ENCODE results near the gene DTNB.
"Not testable (repeated sequence)": the region's sequence is repeated elsewhere in the genome, so short reads cannot be mapped to it uniquely, and the experiment has no call there.

DNA sequence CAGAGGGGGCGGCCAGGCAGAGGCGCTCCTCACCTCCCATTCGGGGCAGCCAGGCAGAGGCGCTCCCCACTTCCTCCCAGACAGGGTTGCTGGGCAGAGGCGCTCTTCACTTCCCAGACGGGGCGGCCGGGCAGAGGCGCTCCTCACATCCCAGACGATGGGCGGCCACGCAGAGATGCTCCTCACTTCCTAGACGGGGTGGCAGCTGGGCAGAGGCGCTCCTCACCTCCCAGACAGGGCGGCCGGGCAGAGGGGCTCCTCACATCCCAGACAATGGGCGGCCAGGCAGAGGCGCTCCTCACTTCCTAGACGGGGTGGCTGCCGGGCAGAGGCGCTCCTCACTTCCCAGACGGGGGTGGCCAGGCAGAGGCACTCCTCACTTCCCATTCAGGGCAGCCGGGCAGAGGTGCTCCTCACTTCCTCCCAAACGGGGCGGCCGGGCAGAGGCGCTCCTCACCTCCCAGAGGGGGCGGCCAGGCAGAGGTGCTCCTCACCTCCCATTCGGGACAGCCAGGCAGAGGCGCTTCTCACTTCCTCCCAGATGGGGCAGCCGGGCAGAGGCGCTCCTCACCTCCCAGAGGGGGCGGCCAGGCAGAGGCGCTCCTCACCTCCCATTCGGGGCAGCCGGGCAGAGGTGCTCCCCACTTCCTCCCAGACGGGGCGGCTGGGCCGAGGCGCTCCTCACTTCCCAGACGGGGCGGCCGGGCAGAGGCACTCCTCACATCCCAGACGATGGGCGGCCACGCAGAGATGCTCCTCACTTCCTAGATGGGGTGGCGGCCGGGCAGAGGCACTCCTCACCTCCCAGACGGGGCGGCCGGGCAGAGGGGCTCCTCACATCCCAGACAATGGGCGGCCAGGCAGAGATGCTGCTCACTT, 137.7 kb downstream of the DTNB start:
- TF ChIP-seq, protein P1, sequence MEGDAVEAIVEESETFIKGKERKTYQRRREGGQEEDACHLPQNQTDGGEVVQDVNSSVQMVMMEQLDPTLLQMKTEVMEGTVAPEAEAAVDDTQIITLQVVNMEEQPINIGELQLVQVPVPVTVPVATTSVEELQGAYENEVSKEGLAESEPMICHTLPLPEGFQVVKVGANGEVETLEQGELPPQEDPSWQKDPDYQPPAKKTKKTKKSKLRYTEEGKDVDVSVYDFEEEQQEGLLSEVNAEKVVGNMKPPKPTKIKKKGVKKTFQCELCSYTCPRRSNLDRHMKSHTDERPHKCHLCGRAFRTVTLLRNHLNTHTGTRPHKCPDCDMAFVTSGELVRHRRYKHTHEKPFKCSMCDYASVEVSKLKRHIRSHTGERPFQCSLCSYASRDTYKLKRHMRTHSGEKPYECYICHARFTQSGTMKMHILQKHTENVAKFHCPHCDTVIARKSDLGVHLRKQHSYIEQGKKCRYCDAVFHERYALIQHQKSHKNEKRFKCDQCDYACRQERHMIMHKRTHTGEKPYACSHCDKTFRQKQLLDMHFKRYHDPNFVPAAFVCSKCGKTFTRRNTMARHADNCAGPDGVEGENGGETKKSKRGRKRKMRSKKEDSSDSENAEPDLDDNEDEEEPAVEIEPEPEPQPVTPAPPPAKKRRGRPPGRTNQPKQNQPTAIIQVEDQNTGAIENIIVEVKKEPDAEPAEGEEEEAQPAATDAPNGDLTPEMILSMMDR (IDR thresholded peaks at IDR 0.05): not testable (repeated sequence)
- TF ChIP-seq EP300 (IDR thresholded peaks at IDR 0.05): not testable (repeated sequence)
